ENCODE results near the gene SWT1. TPM values are rescaled to one million over a fixed set of nuclear protein-coding genes. Genes with fewer than 3 reads are reported as not detected.
A peak's percentile ranks its signal among the peaks of the same experiment; 100 is the strongest.

The SWT1 gene
- total and polyA plus RNA-seq, 2 of the 13 experiments (the other 11 are each of a cell fraction or from before 2014, with no cell fraction given) = 1.7 to 2.5 TPM

DNA sequence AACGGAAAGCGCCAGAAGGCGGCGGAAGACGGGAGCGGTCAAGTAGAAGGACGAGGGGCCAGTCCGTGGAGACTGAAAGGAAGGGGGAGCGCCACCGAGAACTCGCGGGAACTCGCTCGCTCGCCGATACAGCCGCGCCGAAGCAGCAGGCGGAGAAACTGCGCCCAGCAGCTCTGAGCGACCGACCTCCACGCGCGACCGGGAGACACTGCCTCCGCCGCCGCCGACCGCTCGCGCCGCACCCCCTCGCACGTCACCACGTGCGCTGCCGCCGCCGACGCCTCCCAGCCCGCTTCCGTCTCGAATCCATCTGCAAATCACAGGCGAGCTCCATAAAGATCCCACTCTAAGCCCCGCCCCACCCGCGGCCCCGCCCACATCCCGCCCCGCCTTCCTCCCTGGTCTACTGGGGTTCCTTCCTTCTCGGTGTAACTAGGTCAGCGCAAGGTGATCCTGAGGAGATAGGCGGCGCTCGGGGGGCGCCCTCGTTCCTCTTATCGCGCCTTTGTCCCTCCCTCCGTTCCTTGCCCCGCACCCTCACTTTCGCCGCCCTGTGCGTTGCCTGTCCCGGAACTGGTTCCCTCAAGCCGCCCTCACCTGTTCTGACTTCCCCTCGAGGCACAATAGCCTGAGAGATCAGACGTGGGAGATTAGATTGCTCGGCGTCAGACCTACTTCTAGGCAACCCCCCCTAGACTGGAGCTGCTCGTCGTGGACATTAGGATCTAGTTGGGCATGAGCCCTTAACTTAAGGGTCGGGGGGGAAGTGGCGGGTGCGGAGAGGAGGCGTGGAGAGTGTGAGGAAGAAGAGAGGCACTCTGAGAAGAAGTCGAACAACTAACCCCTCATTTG is 160.3 kb downstream of the SWT1 start, which contains the start of gene IVNS1ABP (continued):
- TF ChIP-seq BCLAF1 (IDR thresholded peaks at IDR 0.05) = no peak
- TF ChIP-seq TOE1 (CRISPR knock-in tag; IDR thresholded peaks at IDR 0.05) = no peak
- peak; percentile 30; the same call in 1 of the 2 replicates for TF ChIP-seq GABPA (IDR thresholded peaks at IDR 0.05; ENCODE audit: low read depth, low read length)
- TF ChIP-seq GABPA (CRISPR knock-in tag; IDR thresholded peaks at IDR 0.05; ENCODE audit: low read depth) = peak; percentile 74
- TF ChIP-seq ZNF761 (CRISPR knock-in tag; conservative IDR thresholded peaks at IDR 0.05) = no peak
- no peak for TF ChIP-seq XRCC5 (optimal IDR thresholded peaks at IDR 0.05; ENCODE audit: low read length)
- TF ChIP-seq ZNF788 (CRISPR knock-in tag; IDR thresholded peaks at IDR 0.05; ENCODE audit: borderline replicate concordance) = peak; percentile 71; the same call in 1 of the 2 replicates
- TF ChIP-seq ZNF576 (CRISPR knock-in tag; IDR thresholded peaks at IDR 0.05) = no peak
- no peak for TF ChIP-seq TBP (CRISPR knock-in tag; IDR thresholded peaks at IDR 0.05)
- TF ChIP-seq ARNTL (CRISPR knock-in tag; IDR thresholded peaks at IDR 0.05) = peak; percentile 54; the same call in 1 of the 2 replicates
- no peak; the same call in 1 of the 2 replicates for TF ChIP-seq ZNF558 (CRISPR knock-in tag; IDR thresholded peaks at IDR 0.05; ENCODE audit: borderline replicate concordance)
- peak; percentile 59; the same call in 1 of the 2 replicates for TF ChIP-seq ZNF562 (CRISPR knock-in tag; IDR thresholded peaks at IDR 0.05; ENCODE audit: borderline replicate concordance)
- no peak for TF ChIP-seq ZNF350 (CRISPR knock-in tag; IDR thresholded peaks at IDR 0.05; ENCODE audit: borderline replicate concordance, low read depth)
- peak; percentile 11; the same call in 1 of the 2 replicates for TF ChIP-seq ELF3 (CRISPR knock-in tag; IDR thresholded peaks at IDR 0.05)
- TF ChIP-seq ZNF816 (CRISPR knock-in tag; IDR thresholded peaks at IDR 0.05; ENCODE audit: borderline replicate concordance) = no peak; the same call in 1 of the 2 replicates
- TF ChIP-seq ZNF235 (CRISPR knock-in tag; IDR thresholded peaks at IDR 0.05; ENCODE audit: borderline replicate concordance) = no peak
- 0 out of 2 replicates have a peak, but pooled peaks have one; percentile 77 for TF ChIP-seq ZNF552 (CRISPR knock-in tag; IDR thresholded peaks at IDR 0.05; ENCODE audit: borderline replicate concordance)
- 0 out of 2 replicates have a peak, but pooled peaks have one; percentile 48 for TF ChIP-seq HES4 (CRISPR knock-in tag; IDR thresholded peaks at IDR 0.05; ENCODE audit: borderline replicate concordance)
- TF ChIP-seq JDP2 (CRISPR knock-in tag; IDR thresholded peaks at IDR 0.05; ENCODE audit: borderline replicate concordance) = no peak
- peak; percentile 77 for TF ChIP-seq SPEN (CRISPR knock-in tag; IDR thresholded peaks at IDR 0.05; ENCODE audit: low read depth)
- 0 out of 2 replicates have a peak, but pooled peaks have one; percentile 46 for TF ChIP-seq ZNF678 (CRISPR knock-in tag; IDR thresholded peaks at IDR 0.05)
- no peak for TF ChIP-seq STAT6 (CRISPR knock-in tag; IDR thresholded peaks at IDR 0.05; ENCODE audit: borderline replicate concordance)

Data from HepG2 (cell line).